Tibial artery (tissue), 4 donors: Measurements from ENCODE around the gene ANAPC16.
A peak's percentile ranks its signal among the peaks of the same experiment; 100 is the strongest.

Experiments
- DNase-seq, 2 donors: peaks; one replicate each; pipeline ENCODE4 v3.0.0-alpha.2; 2019
- H3K27ac ChIP-seq, 2 donors: fragments of 200-600 bp; sonication (generic) in 1 of 2; 1 replicate in 1 of 2; 2 replicates in 1 of 2; pipeline ENCODE4 v1.5.1; 2018 to 2019; ENCODE audit warnings: mild to moderate bottlenecking in 1 of 2
- H3K27me3 ChIP-seq, 2 donors: fragments of 200-600 bp; sonication (generic) in 1 of 2; one replicate each; pipeline versions ENCODE4 v1.5.1 to v1.6.0; 2016 to 2019
- H3K36me3 ChIP-seq, 3 donors: fragments of 200-600 bp; sonication (generic) in 2 of 3; one replicate each; pipeline ENCODE4 v1.5.1; 2016 to 2019; ENCODE audit warnings: mild to moderate bottlenecking in 2 of 3
- H3K4me1 ChIP-seq, 4 donors: fragments of 200-600 bp; sonication (generic) in 2 of 4; 1 replicate in 3 of 4; 2 replicates in 1 of 4; pipeline ENCODE4 v1.5.1; 2016 to 2019
- H3K4me3 ChIP-seq, 2 donors: fragments of 200-600 bp; sonication (generic) in 1 of 2; 1 replicate in 1 of 2; 2 replicates in 1 of 2; pipeline ENCODE4 v1.5.1; 2018 to 2019; ENCODE audit warnings: mild to moderate bottlenecking in 2 of 2
- H3K9me3 ChIP-seq, 3 donors: fragments of 200-600 bp; sonication (generic) in 1 of 3; one replicate each; pipeline ENCODE4 v1.5.1; 2016 to 2019
- intact Hi-C: fragments of 100-400 bp; cut with DNase I; formaldehyde crosslinking; loops from one replicate; pipeline ENCODE4 v1.15.0; 2023; ENCODE audit warnings: low total_unique reads
- TF ChIP-seq, protein P1 (sequence below), 2 experiments: fragments of 200-600 bp in 1 of 2; fragments of 450-650 bp in 1 of 2; IDR thresholded peaks; one replicate each; pipeline ENCODE4 v1.5.1; 2017 to 2019; ENCODE audit warnings: antibody characterized with exemption in 2 of 2, mild to moderate bottlenecking in 1 of 2, moderate library complexity in 1 of 2

Gene ANAPC16

GRCh38 chr10:72218325-72218724 is 2.5 kb downstream of the ANAPC16 start:
- Histone ChIP-seq H3K27ac (peak overlapping the region; percentile 92 to 94), H3K36me3 (peaks cover 10 to 20% (median 13%) of the 10 kb centered on the region in 3 donors), H3K4me3 (no peak overlapping the region), H3K4me1 (peaks cover 0 to 84% (median 28%) of the 10 kb centered on the region in 4 donors), H3K27me3 (no peaks in the 10 kb centered on the region), H3K9me3 (no peaks in the 10 kb centered on the region)
- intact Hi-C loops: loop anchor here (5.0 kb wide), 1 partner anchor 54 kb away; the partner anchor contains the start of gene DDIT4
- TF ChIP-seq, protein P1, sequence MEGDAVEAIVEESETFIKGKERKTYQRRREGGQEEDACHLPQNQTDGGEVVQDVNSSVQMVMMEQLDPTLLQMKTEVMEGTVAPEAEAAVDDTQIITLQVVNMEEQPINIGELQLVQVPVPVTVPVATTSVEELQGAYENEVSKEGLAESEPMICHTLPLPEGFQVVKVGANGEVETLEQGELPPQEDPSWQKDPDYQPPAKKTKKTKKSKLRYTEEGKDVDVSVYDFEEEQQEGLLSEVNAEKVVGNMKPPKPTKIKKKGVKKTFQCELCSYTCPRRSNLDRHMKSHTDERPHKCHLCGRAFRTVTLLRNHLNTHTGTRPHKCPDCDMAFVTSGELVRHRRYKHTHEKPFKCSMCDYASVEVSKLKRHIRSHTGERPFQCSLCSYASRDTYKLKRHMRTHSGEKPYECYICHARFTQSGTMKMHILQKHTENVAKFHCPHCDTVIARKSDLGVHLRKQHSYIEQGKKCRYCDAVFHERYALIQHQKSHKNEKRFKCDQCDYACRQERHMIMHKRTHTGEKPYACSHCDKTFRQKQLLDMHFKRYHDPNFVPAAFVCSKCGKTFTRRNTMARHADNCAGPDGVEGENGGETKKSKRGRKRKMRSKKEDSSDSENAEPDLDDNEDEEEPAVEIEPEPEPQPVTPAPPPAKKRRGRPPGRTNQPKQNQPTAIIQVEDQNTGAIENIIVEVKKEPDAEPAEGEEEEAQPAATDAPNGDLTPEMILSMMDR (IDR thresholded peaks at IDR 0.05): no peak
- no peak for DNase-seq

DNA sequence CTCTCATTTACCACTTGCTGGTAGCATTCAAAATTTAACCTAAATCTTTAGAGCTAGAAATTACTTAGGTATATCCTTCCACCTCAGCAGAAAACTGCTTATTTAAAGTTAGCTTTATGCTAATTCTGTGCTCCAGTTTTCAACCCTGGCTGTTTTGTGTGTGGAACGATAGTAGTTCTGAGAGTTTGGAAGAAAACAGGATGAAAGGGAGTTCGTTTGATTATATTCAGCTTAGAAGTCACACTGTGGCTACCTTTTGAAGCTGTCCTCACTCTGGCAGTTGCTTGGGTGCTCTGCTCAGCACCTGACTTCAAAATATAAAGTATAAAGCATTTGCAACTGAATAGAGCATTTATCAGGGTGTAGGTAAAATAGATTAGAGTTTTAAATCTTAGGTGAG is 2.9 kb downstream of the ANAPC16 start:
- Histone ChIP-seq H3K36me3 (peaks cover 10 to 20% (median 13%) of the 10 kb centered on the region in 3 donors), H3K4me3 (peak overlapping the region in 1 of 2 donors; percentile 4), H3K9me3 (no peaks in the 10 kb centered on the region), H3K27me3 (no peaks in the 10 kb centered on the region), H3K4me1 (peaks cover 0 to 84% (median 32%) of the 10 kb centered on the region in 4 donors), H3K27ac (peak overlapping the region; percentile 92 to 94)
- intact Hi-C loops: loop anchor here (5.0 kb wide), 1 partner anchor 54 kb away; the partner anchor contains the start of gene DDIT4
- TF ChIP-seq, protein P1 (IDR thresholded peaks at IDR 0.05): no peak
- DNase-seq: peak in 1 of 2 donors; percentile 10

DNA sequence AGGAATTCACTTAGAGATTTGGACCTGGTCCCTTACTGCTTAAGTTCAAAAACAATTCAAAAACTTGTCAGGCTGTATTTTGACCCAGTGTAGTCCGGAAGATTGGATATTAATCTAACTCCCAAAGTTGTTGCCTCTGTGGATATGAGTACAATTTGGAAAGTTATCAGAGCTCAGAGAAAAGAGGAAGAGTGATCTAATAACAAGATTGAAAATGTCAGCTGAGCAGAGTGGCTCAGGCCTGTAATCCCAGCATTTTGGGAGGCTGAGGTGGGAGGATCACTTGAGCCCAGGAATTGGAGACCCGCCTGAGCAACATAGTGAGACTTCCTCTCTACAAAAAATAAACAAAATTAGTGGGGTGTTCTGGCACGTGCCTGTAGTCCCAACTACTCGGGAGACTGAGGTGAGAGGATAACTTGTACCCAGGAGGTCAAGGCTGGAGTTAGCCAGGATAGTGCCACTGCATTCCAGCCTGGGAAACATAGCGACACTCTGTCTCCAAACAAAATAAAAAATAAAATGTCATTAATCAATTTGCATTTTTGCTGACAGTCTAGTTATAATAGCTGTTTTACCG is 3.5 kb downstream of the ANAPC16 start:
- TF ChIP-seq, protein P1 (IDR thresholded peaks at IDR 0.05): no peak
- Histone ChIP-seq H3K36me3 (peaks cover 12 to 23% (median 13%) of the 10 kb centered on the region in 3 donors), H3K9me3 (no peaks in the 10 kb centered on the region), H3K27ac (peak overlapping the region; percentile 92 to 94), H3K27me3 (no peaks in the 10 kb centered on the region), H3K4me1 (peaks cover 0 to 86% (median 37%) of the 10 kb centered on the region in 4 donors), H3K4me3 (no peak overlapping the region)
- intact Hi-C loops: loop anchor here (5.0 kb wide), 1 partner anchor 53 kb away; the partner anchor contains the start of gene DDIT4
- peak in 1 of 2 donors; percentile 48 for DNase-seq

DNA sequence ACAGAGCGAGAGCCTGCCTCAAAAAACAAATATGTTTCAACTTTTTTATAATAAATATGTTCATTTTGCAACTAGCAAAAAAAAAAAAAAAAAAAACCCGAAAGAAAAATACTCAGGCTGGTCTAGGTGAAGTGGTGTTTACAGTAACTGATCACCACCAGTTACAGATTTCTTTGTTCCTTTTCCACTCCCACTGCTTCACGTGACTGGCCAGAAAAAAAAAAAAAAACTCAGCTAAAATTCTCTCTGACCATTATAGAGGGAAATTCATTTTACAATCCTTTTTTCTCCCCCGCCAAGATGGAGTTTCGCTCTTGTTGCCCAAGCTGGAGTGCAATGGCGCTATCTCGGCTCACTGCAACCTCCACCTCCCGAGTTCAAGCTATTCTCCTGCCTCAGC is 4.8 kb downstream of the ANAPC16 start:
- Histone ChIP-seq H3K4me1 (peaks cover 0 to 87% (median 37%) of the 10 kb centered on the region in 4 donors), H3K36me3 (peaks cover 22 to 36% (median 23%) of the 10 kb centered on the region in 3 donors), H3K27ac (peak overlapping the region; percentile 92 to 94), H3K9me3 (no peaks in the 10 kb centered on the region), H3K27me3 (no peaks in the 10 kb centered on the region), H3K4me3 (no peak overlapping the region)
- intact Hi-C loops: no loop called here
- DNase-seq: no peak
- TF ChIP-seq, protein P1 (IDR thresholded peaks at IDR 0.05): no peak

DNA sequence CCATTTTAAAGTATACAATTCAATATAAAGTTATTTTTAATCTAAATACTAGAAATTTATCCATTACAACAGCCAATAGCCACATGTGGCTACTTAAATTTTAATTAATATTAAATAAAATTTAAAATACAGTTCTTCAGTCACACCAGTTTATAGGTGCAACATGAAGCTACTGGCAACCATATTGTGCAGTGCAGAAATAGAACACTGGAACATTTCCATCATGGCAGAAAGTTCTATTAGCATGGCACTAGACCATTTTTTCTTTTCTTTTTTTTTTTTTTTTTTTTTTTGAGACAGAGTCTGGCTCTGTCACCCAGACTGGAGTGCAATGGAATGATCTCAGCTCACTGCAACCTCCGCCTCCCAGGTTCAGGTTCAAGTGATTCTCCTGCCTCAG is 5.5 kb downstream of the ANAPC16 start:
- intact Hi-C loops: no loop called here
- Histone ChIP-seq H3K27ac (peak overlapping the region; percentile 92 to 94), H3K27me3 (no peaks in the 10 kb centered on the region), H3K36me3 (peaks cover 23 to 36% (median 28%) of the 10 kb centered on the region in 3 donors), H3K9me3 (no peaks in the 10 kb centered on the region), H3K4me1 (peaks cover 0 to 90% (median 37%) of the 10 kb centered on the region in 4 donors), H3K4me3 (no peak overlapping the region)
- DNase-seq: peak in 1 of 2 donors; percentile 62
- TF ChIP-seq, protein P1 (IDR thresholded peaks at IDR 0.05): no peak
